Neural cell (in vitro differentiated cells): ENCODE data around the gene COA3.

Experiments used
- CTCF ChIP-seq: fragments of 450-650 bp; IDR thresholded peaks from 2 replicates; pipeline ENCODE4 v1.5.1; 2014; ENCODE audit warnings: antibody characterized with exemption, mild to moderate bottlenecking, moderate library complexity; ENCODE audit not compliant: poor library complexity, severe bottlenecking
- EP300 ChIP-seq: fragments of 450-650 bp; conservative IDR thresholded peaks from 2 replicates; pipeline ENCODE4 v1.6.1; 2014; ENCODE audit warnings: antibody characterized with exemption, mild to moderate bottlenecking, moderate library complexity; ENCODE audit not compliant: poor library complexity, severe bottlenecking
- MXI1 ChIP-seq: fragments of 450-650 bp; conservative IDR thresholded peaks from 2 replicates; pipeline ENCODE4 v1.6.1; 2014; ENCODE audit warnings: antibody characterized with exemption, mild to moderate bottlenecking; ENCODE audit not compliant: poor library complexity, severe bottlenecking

GRCh38 chr17:42797067-42798007, 1.2 kb downstream of the COA3 start:
- TF ChIP-seq EP300 (no peak), CTCF (no peak), MXI1 (no peak)
